ENCODE data around the gene SBSN.

GRCh38 chr19:35561436-35561835 lies 33.3 kb upstream of the SBSN start:
- TF ChIP-seq CTCF (conservative IDR thresholded peaks at IDR 0.05; ENCODE audit: low read length) (no peak), EZH2phosphoT487 (IDR thresholded peaks at IDR 0.05; ENCODE audit: borderline replicate concordance) (no peak)

Data from Loucy (cell line).